H9 (cell line): ENCODE data around the gene ANAPC4. TPM values are rescaled to one million over a fixed set of nuclear protein-coding genes. Genes with fewer than 3 reads are reported as not detected.

ENCODE experiments used
- DNase-seq: peaks from one replicate; pipeline ENCODE4 v3.0.0-alpha.2; 2017
- H2AFZ ChIP-seq: one replicate; pipeline ENCODE4 v1.6.1; 2013; ENCODE audit warnings: mild to moderate bottlenecking, low read length, control low read depth, moderate library complexity
- H2AK5ac ChIP-seq: 2 replicates; pipeline ENCODE4 v1.6.1; 2013; ENCODE audit warnings: low read length, control low read depth, mixed read lengths; ENCODE audit not compliant: insufficient read length
- H2BK120ac ChIP-seq: one replicate; pipeline ENCODE4 v1.6.1; 2013; ENCODE audit warnings: low read depth, mild to moderate bottlenecking, low read length, control low read depth, inconsistent platforms; ENCODE audit not compliant: poor library complexity, severe bottlenecking
- H2BK12ac ChIP-seq: 2 replicates; pipeline ENCODE4 v1.6.1; 2013; ENCODE audit warnings: low read length, control low read depth, mixed read lengths, low read depth; ENCODE audit not compliant: insufficient read length
- H2BK15ac ChIP-seq: 2 replicates; pipeline ENCODE4 v1.6.1; 2013; ENCODE audit warnings: low read depth, low read length, control low read depth
- H2BK20ac ChIP-seq: one replicate; pipeline ENCODE4 v1.6.1; 2013; ENCODE audit warnings: low read depth, mild to moderate bottlenecking, low read length, control low read depth, inconsistent platforms; ENCODE audit not compliant: poor library complexity, severe bottlenecking
- H2BK5ac ChIP-seq: 2 replicates; pipeline ENCODE4 v1.6.1; 2013; ENCODE audit warnings: low read length, control low read depth, mixed read lengths; ENCODE audit not compliant: insufficient read length
- H3K14ac ChIP-seq: 2 replicates; pipeline ENCODE4 v1.6.1; 2013; ENCODE audit warnings: low read length, control low read depth; ENCODE audit not compliant: insufficient read depth
- H3K18ac ChIP-seq: 2 replicates; pipeline ENCODE4 v1.6.1; 2013; ENCODE audit warnings: low read depth, mild to moderate bottlenecking, mixed read lengths, low read length, control low read depth; ENCODE audit not compliant: insufficient read length
- H3K23ac ChIP-seq: 2 replicates; pipeline ENCODE4 v1.6.1; 2013; ENCODE audit warnings: low read length, control low read depth, mixed read lengths, low read depth; ENCODE audit not compliant: insufficient read length
- H3K23me2 ChIP-seq: 2 replicates; pipeline ENCODE4 v1.6.1; 2013; ENCODE audit warnings: low read depth, mild to moderate bottlenecking, mixed read lengths, low read length, control low read depth; ENCODE audit not compliant: insufficient read length, poor library complexity, severe bottlenecking
- H3K27ac ChIP-seq: 2 replicates; pipeline ENCODE4 v1.5.1; 2013; ENCODE audit warnings: low read length, control low read depth, mixed read lengths, low read depth; ENCODE audit not compliant: insufficient read length
- H3K27me3 ChIP-seq: 2 replicates; pipeline ENCODE4 v1.6.1; 2013; ENCODE audit warnings: low read length, control low read depth, inconsistent platforms; ENCODE audit not compliant: insufficient read depth
- H3K4ac ChIP-seq: 2 replicates; pipeline ENCODE4 v1.6.1; 2013; ENCODE audit warnings: low read depth, mild to moderate bottlenecking, control low read depth, inconsistent platforms, low read length, moderate library complexity
- H3K4me1 ChIP-seq: 2 replicates; pipeline ENCODE4 v1.6.1; 2013; ENCODE audit warnings: low read length, control low read depth, inconsistent platforms; ENCODE audit not compliant: insufficient read depth
- H3K4me2 ChIP-seq: 2 replicates; pipeline ENCODE4 v1.6.1; 2013; ENCODE audit warnings: low read length, control low read depth, mixed read lengths; ENCODE audit not compliant: insufficient read length, insufficient read depth
- H3K56ac ChIP-seq: 2 replicates; pipeline ENCODE4 v1.6.1; 2013; ENCODE audit warnings: low read depth, mild to moderate bottlenecking, mixed read lengths, low read length, control low read depth; ENCODE audit not compliant: insufficient read length
- H3K79me1 ChIP-seq: 2 replicates; pipeline ENCODE4 v1.6.1; 2013; ENCODE audit warnings: low read depth, mild to moderate bottlenecking, moderate library complexity, low read length, control low read depth, inconsistent platforms; ENCODE audit not compliant: insufficient read depth, poor library complexity, severe bottlenecking
- H3K79me2 ChIP-seq: 2 replicates; pipeline ENCODE4 v1.6.1; 2013; ENCODE audit warnings: low read length, control low read depth, inconsistent platforms; ENCODE audit not compliant: insufficient read depth
- H3K9ac ChIP-seq: 2 replicates; pipeline ENCODE4 v1.6.1; 2013; ENCODE audit warnings: low read length, control low read depth, mixed read lengths; ENCODE audit not compliant: insufficient read length; ENCODE audit errors: extremely low read depth
- H3K9me3 ChIP-seq: one replicate; pipeline ENCODE4 v1.6.1; 2013; ENCODE audit warnings: low read depth, low read length, inconsistent platforms; ENCODE audit not compliant: control insufficient read depth
- H3T11ph ChIP-seq: one replicate; pipeline ENCODE4 v1.6.1; 2013; ENCODE audit warnings: mild to moderate bottlenecking, low read length, control low read depth, inconsistent platforms
- H4K20me1 ChIP-seq: one replicate; pipeline ENCODE4 v1.6.1; 2013; ENCODE audit not compliant: control insufficient read depth, insufficient read length, insufficient read depth
- H4K5ac ChIP-seq: 2 replicates; pipeline ENCODE4 v1.6.1; 2013; ENCODE audit warnings: low read depth, mild to moderate bottlenecking, mixed read lengths, low read length, control low read depth; ENCODE audit not compliant: insufficient read length
- H4K8ac ChIP-seq: replicated peaks from 2 replicates; pipeline ENCODE4 v1.6.1; 2013; ENCODE audit warnings: low read length, control low read depth, mixed read lengths, low read depth; ENCODE audit not compliant: insufficient read length
- H4K91ac ChIP-seq: 2 replicates; pipeline ENCODE4 v1.6.1; 2013; ENCODE audit warnings: low read depth, mild to moderate bottlenecking, moderate library complexity, mixed read lengths, low read length, control low read depth; ENCODE audit not compliant: insufficient read length
- H3K27ac Mint-ChIP-seq, 3 experiments: 2 replicates in 2 of 3; 3 replicates in 1 of 3; pipeline ENCODE4 v1.8.0; 2020 to 2021; ENCODE audit warnings: mixed read lengths in 3 of 3, mild to moderate bottlenecking in 1 of 3, moderate library complexity in 1 of 3
- H3K27me3 Mint-ChIP-seq: 2 replicates; pipeline ENCODE4 v1.8.0; 2021; ENCODE audit warnings: low read depth, mild to moderate bottlenecking, moderate library complexity, mixed read lengths
- H3K36me3 Mint-ChIP-seq, 3 experiments: 2 replicates in 2 of 3; 3 replicates in 1 of 3; pipeline ENCODE4 v1.8.0; 2020 to 2021; ENCODE audit warnings: low read depth in 3 of 3, mixed read lengths in 3 of 3; ENCODE audit not compliant: insufficient read depth in 1 of 3
- H3K4me1 Mint-ChIP-seq, 2 experiments: 2 replicates each; pipeline ENCODE4 v1.8.0; 2020; ENCODE audit warnings: mixed read lengths in 2 of 2
- H3K4me3 Mint-ChIP-seq, 2 experiments: 2 replicates in 1 of 2; 3 replicates in 1 of 2; pipeline ENCODE4 v1.8.0; 2020 to 2021; ENCODE audit warnings: mild to moderate bottlenecking in 2 of 2, mixed read lengths in 2 of 2, moderate library complexity in 1 of 2
- H3K9me3 Mint-ChIP-seq, 2 experiments: 2 replicates in 1 of 2; 3 replicates in 1 of 2; pipeline ENCODE4 v1.8.0; 2020; ENCODE audit warnings: mild to moderate bottlenecking in 2 of 2, mixed read lengths in 2 of 2, moderate library complexity in 1 of 2
- WGBS: extraction: QIAGEN DNeasy Blood & Tissue Kit; methylation state at CpG from one replicate; pipeline ENCODE4 v1.1.7; 2013; ENCODE audit warnings: missing lambda C conversion rate, low lambda C conversion rate, mixed read lengths; ENCODE audit not compliant: insufficient read length; ENCODE audit errors: extremely low coverage; 5-methylcytosine and 5-hydroxymethylcytosine counted together
- total RNA-seq: library from RNA; stranded (reverse); gene quantifications from 2 replicates; pipeline ENCODE4 v1.2.1, GENCODE V29; 2021
- TF ChIP-seq, protein P1 (sequence below): fragments of 200-600 bp; sonication (generic); conservative IDR thresholded peaks from 3 replicates; pipeline ENCODE4 v1.8.0; 2021; ENCODE audit warnings: antibody characterized with exemption, mild to moderate bottlenecking

ANAPC4 gene
- total RNA-seq, 1 experiment from 2014 or later: 42.5 TPM

DNA sequence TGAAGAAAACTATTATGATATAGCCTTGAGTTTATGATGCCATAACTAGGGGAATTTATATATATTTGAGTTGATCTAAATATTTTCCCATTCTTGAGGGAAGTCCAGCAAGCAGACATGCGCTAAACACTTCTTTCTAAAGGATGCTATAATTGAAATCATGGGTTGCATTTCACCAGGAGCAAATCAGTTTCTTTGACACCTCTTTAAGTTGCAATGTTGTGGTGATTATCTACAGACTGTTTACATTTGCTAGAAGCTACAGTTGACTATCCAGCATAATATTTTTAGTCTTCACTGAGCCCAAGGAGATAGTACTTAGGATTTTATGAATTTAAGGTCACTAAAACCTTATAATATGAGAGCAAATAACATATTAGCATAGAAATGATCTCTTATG is 43.9 kb downstream of the ANAPC4 start:
- Histone ChIP-seq H4K91ac (no peak overlapping the region), H4K5ac (no peak overlapping the region), H3K79me1 (no peaks in the 10 kb centered on the region), H4K20me1 (no peaks in the 10 kb centered on the region), H2BK120ac (no peak overlapping the region), H2BK15ac (no peak overlapping the region), H2BK12ac (no peak overlapping the region), H3K14ac (no peak overlapping the region), H2BK20ac (no peak overlapping the region), H3K23me2 (no peaks in the 10 kb centered on the region), H4K8ac (no peak overlapping the region), H2AFZ (no peak overlapping the region), H3K9me3 (no peaks in the 10 kb centered on the region), H3K9ac (no peak overlapping the region), H3K27ac (no peak overlapping the region), H3K27me3 (no peaks in the 10 kb centered on the region), H3K56ac (no peak overlapping the region), H3K23ac (no peak overlapping the region), H2AK5ac (no peak overlapping the region), H3K4me2 (no peak overlapping the region), H3T11ph (no peak overlapping the region), H3K18ac (no peak overlapping the region), H3K79me2 (no peaks in the 10 kb centered on the region), H3K4me1 (no peaks in the 10 kb centered on the region), H2BK5ac (no peak overlapping the region), H3K4ac (no peak overlapping the region)
- WGBS: no CpG with 5 or more reads among the region's 1 CpG
- Mint-ChIP-seq H3K27ac (no peak overlapping the region), H3K4me3 (no peak overlapping the region), H3K36me3 (peaks cover 0 to 23% (median 10%) of the 10 kb centered on the region in 3 experiments; a peak in 4 of 7 replicates), H3K4me1 (no peaks in the 10 kb centered on the region), H3K27me3 (no peaks in the 10 kb centered on the region), H3K9me3 (no peaks in the 10 kb centered on the region)
- no peak for DNase-seq
- TF ChIP-seq, protein P1, sequence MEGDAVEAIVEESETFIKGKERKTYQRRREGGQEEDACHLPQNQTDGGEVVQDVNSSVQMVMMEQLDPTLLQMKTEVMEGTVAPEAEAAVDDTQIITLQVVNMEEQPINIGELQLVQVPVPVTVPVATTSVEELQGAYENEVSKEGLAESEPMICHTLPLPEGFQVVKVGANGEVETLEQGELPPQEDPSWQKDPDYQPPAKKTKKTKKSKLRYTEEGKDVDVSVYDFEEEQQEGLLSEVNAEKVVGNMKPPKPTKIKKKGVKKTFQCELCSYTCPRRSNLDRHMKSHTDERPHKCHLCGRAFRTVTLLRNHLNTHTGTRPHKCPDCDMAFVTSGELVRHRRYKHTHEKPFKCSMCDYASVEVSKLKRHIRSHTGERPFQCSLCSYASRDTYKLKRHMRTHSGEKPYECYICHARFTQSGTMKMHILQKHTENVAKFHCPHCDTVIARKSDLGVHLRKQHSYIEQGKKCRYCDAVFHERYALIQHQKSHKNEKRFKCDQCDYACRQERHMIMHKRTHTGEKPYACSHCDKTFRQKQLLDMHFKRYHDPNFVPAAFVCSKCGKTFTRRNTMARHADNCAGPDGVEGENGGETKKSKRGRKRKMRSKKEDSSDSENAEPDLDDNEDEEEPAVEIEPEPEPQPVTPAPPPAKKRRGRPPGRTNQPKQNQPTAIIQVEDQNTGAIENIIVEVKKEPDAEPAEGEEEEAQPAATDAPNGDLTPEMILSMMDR: no peak
